NB4 (cell line): ENCODE data around the gene DACT3.

Source experiments
- CTCF ChIP-seq: IDR thresholded peaks from one replicate; pipeline ENCODE4 v1.5.1; 2012; ENCODE audit warnings: low read depth, low read length
- MAX ChIP-seq: IDR thresholded peaks from 2 replicates; pipeline ENCODE4 v1.6.1; 2011; ENCODE audit warnings: low read depth, low read length
- POLR2A ChIP-seq: IDR thresholded peaks from 2 replicates; pipeline ENCODE4 v1.6.1; 2011; ENCODE audit warnings: mild to moderate bottlenecking; ENCODE audit not compliant: insufficient read length; ENCODE audit errors: extremely low read depth

- TF ChIP-seq CTCF (no peak), POLR2A (no peak), MAX (no peak)
Observed at GRCh38 chr19:46613525-46613924, 47.5 kb downstream of the DACT3 start.
